ENCODE data around the gene ZKSCAN5.
"Not testable (repeated sequence)": the region's sequence is repeated elsewhere in the genome, so short reads cannot be mapped to it uniquely, and the experiment has no call there.

Gene ZKSCAN5

DNA sequence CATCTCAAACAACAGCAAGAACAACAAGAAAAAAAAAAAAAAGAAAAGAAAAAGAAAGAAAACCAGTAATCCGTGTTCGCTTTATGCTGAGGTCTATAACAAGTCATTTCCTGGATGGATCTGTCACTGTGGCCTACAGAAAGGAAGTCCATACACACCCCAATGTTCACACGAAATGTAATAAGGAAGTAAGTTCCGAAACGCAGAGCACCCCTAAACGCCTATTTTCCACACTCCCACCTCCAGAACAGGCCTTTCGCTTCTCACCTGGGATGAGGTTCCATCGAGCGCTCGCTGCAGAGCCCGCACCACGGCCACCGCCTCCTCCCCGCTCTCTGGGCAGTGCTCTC, 5.1 kb upstream of the ZKSCAN5 start:
- Histone ChIP-seq H3K79me2 (ENCODE audit: control insufficient read depth, low read length) (peaks cover 73% of the 10 kb centered on the region), H3F3A (ENCODE audit: control insufficient read depth, insufficient read depth) (peaks cover 9% of the 10 kb centered on the region), H3K9me2 (replicated peaks; ENCODE audit: control insufficient read depth, low read length) (no peaks in the 10 kb centered on the region), H3K36me3 (ENCODE audit: control insufficient read depth, low read length) (peaks cover 59% of the 10 kb centered on the region), H3K4me1 (ENCODE audit: control insufficient read depth, low read length) (peaks cover 27% of the 10 kb centered on the region), H3K4me2 (ENCODE audit: low read length) (peak overlapping the region; percentile 88), H3K4me3 (ENCODE audit: low read length) (peak overlapping the region; percentile 96), H3K9me3 (ENCODE audit: control insufficient read depth, insufficient read depth, low read length) (peaks cover 11% of the 10 kb centered on the region), H3K27me3 (ENCODE audit: control insufficient read depth, low read length) (no peaks in the 10 kb centered on the region), H4K20me1 (ENCODE audit: control insufficient read depth, insufficient read depth, low read depth, low read length) (peaks cover 17% of the 10 kb centered on the region), H3K27ac (ENCODE audit: low read depth, low read length) (peak overlapping the region; percentile 79)
- TF ChIP-seq, protein P1, sequence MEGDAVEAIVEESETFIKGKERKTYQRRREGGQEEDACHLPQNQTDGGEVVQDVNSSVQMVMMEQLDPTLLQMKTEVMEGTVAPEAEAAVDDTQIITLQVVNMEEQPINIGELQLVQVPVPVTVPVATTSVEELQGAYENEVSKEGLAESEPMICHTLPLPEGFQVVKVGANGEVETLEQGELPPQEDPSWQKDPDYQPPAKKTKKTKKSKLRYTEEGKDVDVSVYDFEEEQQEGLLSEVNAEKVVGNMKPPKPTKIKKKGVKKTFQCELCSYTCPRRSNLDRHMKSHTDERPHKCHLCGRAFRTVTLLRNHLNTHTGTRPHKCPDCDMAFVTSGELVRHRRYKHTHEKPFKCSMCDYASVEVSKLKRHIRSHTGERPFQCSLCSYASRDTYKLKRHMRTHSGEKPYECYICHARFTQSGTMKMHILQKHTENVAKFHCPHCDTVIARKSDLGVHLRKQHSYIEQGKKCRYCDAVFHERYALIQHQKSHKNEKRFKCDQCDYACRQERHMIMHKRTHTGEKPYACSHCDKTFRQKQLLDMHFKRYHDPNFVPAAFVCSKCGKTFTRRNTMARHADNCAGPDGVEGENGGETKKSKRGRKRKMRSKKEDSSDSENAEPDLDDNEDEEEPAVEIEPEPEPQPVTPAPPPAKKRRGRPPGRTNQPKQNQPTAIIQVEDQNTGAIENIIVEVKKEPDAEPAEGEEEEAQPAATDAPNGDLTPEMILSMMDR (IDR thresholded peaks at IDR 0.05; ENCODE audit: low read depth, low read length, poor library complexity, severe bottlenecking) = no peak
- TF ChIP-seq EZH2phosphoT487 (IDR thresholded peaks at IDR 0.05; ENCODE audit: borderline replicate concordance, low read length) = no peak

GRCh38 chr7:99499721-99500636, 4.5 kb upstream of the ZKSCAN5 start, which contains the start of gene ZNF394:
ZNF394 (minus strand) TSS chr7:99500281; CDS start chr7:99500093, 188 bp downstream.
- H3K27me3 ChIP-seq (ENCODE audit: control insufficient read depth, low read length) = no peaks in the 10 kb centered on the region
- peaks cover 53% of the 10 kb centered on the region for H3K36me3 ChIP-seq (ENCODE audit: control insufficient read depth, low read length)
- TF ChIP-seq, protein P1 (IDR thresholded peaks at IDR 0.05; ENCODE audit: low read depth, low read length, poor library complexity, severe bottlenecking) = peak; percentile 38
- TF ChIP-seq EZH2phosphoT487 (IDR thresholded peaks at IDR 0.05; ENCODE audit: borderline replicate concordance, low read length) = no peak
- H3K79me2 ChIP-seq (ENCODE audit: control insufficient read depth, low read length) = peaks cover 67% of the 10 kb centered on the region
- H3K9me3 ChIP-seq (ENCODE audit: control insufficient read depth, insufficient read depth, low read length) = peaks cover 10% of the 10 kb centered on the region; the same call in 1 of the 2 replicates
- H3K4me2 ChIP-seq (ENCODE audit: low read length) = peak within 1 kb of the TSS; percentile 88
- H4K20me1 ChIP-seq (ENCODE audit: control insufficient read depth, insufficient read depth, low read depth, low read length) = peaks cover 17% of the 10 kb centered on the region
- H3F3A ChIP-seq (ENCODE audit: control insufficient read depth, insufficient read depth) = peaks cover 9% of the 10 kb centered on the region
- peaks cover 27% of the 10 kb centered on the region for H3K4me1 ChIP-seq (ENCODE audit: control insufficient read depth, low read length)
- H3K27ac ChIP-seq (ENCODE audit: low read depth, low read length) = peak within 1 kb of the TSS; percentile 79
- no peaks in the 10 kb centered on the region for H3K9me2 ChIP-seq (replicated peaks; ENCODE audit: control insufficient read depth, low read length)
- H3K4me3 ChIP-seq (ENCODE audit: low read length) = peak within 1 kb of the TSS; percentile 96

DNA sequence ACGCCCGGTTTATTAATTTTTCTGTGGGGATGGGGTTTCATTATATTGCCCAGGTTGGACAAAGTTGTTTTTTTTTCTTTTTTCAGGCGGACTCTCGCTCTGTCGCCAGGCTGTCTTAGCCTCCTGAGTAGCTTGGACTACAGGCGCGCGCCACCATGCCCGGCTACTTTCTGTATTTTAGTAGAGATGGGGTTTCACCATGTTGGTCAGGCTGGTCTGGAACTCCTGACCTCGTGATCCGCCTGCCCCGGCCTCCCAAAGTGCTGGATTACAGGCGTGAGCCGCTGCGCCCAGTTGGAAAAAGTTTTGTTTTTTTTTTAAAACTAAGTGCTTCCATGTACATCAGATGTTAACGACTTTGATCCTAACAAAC, 3.8 kb upstream of the ZKSCAN5 start:
- H3K79me2 ChIP-seq (ENCODE audit: control insufficient read depth, low read length) = peaks cover 67% of the 10 kb centered on the region
- H3K27ac ChIP-seq (ENCODE audit: low read depth, low read length) = peak overlapping the region; percentile 79
- peaks cover 10% of the 10 kb centered on the region; the same call in 1 of the 2 replicates for H3K9me3 ChIP-seq (ENCODE audit: control insufficient read depth, insufficient read depth, low read length)
- H3K4me3 ChIP-seq (ENCODE audit: low read length) = peak overlapping the region; percentile 96
- TF ChIP-seq, protein P1 (IDR thresholded peaks at IDR 0.05; ENCODE audit: low read depth, low read length, poor library complexity, severe bottlenecking) = no peak
- no peak for TF ChIP-seq EZH2phosphoT487 (IDR thresholded peaks at IDR 0.05; ENCODE audit: borderline replicate concordance, low read length)
- H3K4me2 ChIP-seq (ENCODE audit: low read length) = peak overlapping the region; percentile 88
- peaks cover 17% of the 10 kb centered on the region for H4K20me1 ChIP-seq (ENCODE audit: control insufficient read depth, insufficient read depth, low read depth, low read length)
- H3K9me2 ChIP-seq (replicated peaks; ENCODE audit: control insufficient read depth, low read length) = no peaks in the 10 kb centered on the region
- peaks cover 9% of the 10 kb centered on the region for H3F3A ChIP-seq (ENCODE audit: control insufficient read depth, insufficient read depth)
- peaks cover 50% of the 10 kb centered on the region for H3K36me3 ChIP-seq (ENCODE audit: control insufficient read depth, low read length)
- H3K4me1 ChIP-seq (ENCODE audit: control insufficient read depth, low read length) = peaks cover 29% of the 10 kb centered on the region
- H3K27me3 ChIP-seq (ENCODE audit: control insufficient read depth, low read length) = no peaks in the 10 kb centered on the region

DNA sequence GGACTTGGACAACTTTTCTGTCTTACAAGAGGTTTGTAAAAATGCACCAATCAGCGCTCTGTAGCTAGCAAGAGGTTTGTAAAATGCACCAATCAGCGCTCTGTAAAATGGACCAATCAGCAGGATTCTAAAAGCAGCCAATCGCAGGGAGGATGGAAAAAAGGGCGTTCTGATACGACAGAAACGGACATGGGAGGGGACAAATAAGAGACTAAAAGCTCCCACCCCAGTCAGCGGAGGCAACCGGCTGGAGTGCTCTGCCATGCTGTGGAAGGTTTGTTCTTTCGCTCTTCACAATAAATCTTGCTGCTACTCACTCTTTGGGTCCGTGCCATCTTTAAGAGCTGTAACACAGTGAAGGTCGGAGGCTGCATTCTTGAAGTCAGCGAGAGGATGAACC, 3.2 kb upstream of the ZKSCAN5 start:
- H3K4me1 ChIP-seq (ENCODE audit: control insufficient read depth, low read length) = peaks cover 36% of the 10 kb centered on the region
- peaks cover 67% of the 10 kb centered on the region for H3K79me2 ChIP-seq (ENCODE audit: control insufficient read depth, low read length)
- H4K20me1 ChIP-seq (ENCODE audit: control insufficient read depth, insufficient read depth, low read depth, low read length) = peaks cover 17% of the 10 kb centered on the region
- H3K27ac ChIP-seq (ENCODE audit: low read depth, low read length); H3K27me3 ChIP-seq (ENCODE audit: control insufficient read depth, low read length); H3F3A ChIP-seq (ENCODE audit: control insufficient read depth, insufficient read depth); H3K9me3 ChIP-seq (ENCODE audit: control insufficient read depth, insufficient read depth, low read length); H3K9me2 ChIP-seq (replicated peaks; ENCODE audit: control insufficient read depth, low read length): not testable (repeated sequence)
- H3K36me3 ChIP-seq (ENCODE audit: control insufficient read depth, low read length) = peaks cover 46% of the 10 kb centered on the region
- H3K4me3 ChIP-seq (ENCODE audit: low read length) = peak overlapping the region; percentile 96
- H3K4me2 ChIP-seq (ENCODE audit: low read length) = peak overlapping the region; percentile 88

Measured in DOHH2 (cell line).